CD4-positive, alpha-beta T cell (primary cell): Measurements from ENCODE around the gene CRACR2A. TPM values are rescaled to one million over a fixed set of nuclear protein-coding genes. Genes with fewer than 3 reads are reported as not detected.

ENCODE experiments used
- ATAC-seq: fragments of 200-7000 bp; cut with Tn5 transposase; one replicate; pipeline ENCODE4 v1.10.0; 2022; ENCODE audit warnings: mild to moderate bottlenecking; ENCODE audit not compliant: poor library complexity
- CTCF ChIA-PET: fragments of 350-600 bp; sonication (Branson Sonifier 250); formaldehyde crosslinking; loops from one replicate; lab custom pipeline; 2021; ENCODE audit warnings: antibody characterized with exemption, inconsistent platforms; lab: Charles Lee
- POLR2A ChIA-PET: fragments of 350-600 bp; sonication (Branson Sonifier 250); formaldehyde crosslinking; loops from one replicate; lab custom pipeline; 2021; ENCODE audit warnings: antibody characterized with exemption, inconsistent platforms; lab: Charles Lee
- DNase-seq, 14 experiments: peaks; one replicate each; pipeline ENCODE4 v3.0.0-alpha.2; 2013 to 2020; ENCODE audit warnings: mixed read lengths in 2 of 14
- H3K27ac ChIP-seq, 2 donors: one replicate each; pipeline versions ENCODE4 v1.5.1 to v1.7.0; 2013; ENCODE audit warnings: low read length in 2 of 2, low read depth in 1 of 2, mild to moderate bottlenecking in 1 of 2
- H3K27me3 ChIP-seq, 2 experiments: 1 replicate in 1 of 2; 2 replicates in 1 of 2; pipeline versions ENCODE4 v1.6.1 to v1.7.0; 2013; ENCODE audit warnings: low read length in 2 of 2, control low read depth in 1 of 2, mild to moderate bottlenecking in 1 of 2, moderate library complexity in 1 of 2; ENCODE audit not compliant: insufficient read depth in 2 of 2, control insufficient read depth in 1 of 2
- H3K36me3 ChIP-seq: one replicate; pipeline ENCODE4 v1.6.1; 2013; ENCODE audit warnings: low read length, control low read depth; ENCODE audit not compliant: insufficient read depth
- H3K4me1 ChIP-seq: one replicate; pipeline ENCODE4 v1.6.1; 2013; ENCODE audit warnings: low read length, control low read depth; ENCODE audit not compliant: insufficient read depth
- H3K4me3 ChIP-seq: one replicate; pipeline ENCODE4 v1.5.1; 2013; ENCODE audit warnings: mild to moderate bottlenecking, low read length, moderate library complexity
- H3K9me3 ChIP-seq, 2 experiments: 1 replicate in 1 of 2; 2 replicates in 1 of 2; pipeline versions ENCODE4 v1.6.1 to v1.7.0; 2013; ENCODE audit warnings: low read length in 2 of 2, mild to moderate bottlenecking in 2 of 2, control low read depth in 1 of 2, moderate library complexity in 1 of 2; ENCODE audit not compliant: control insufficient read depth in 1 of 2, insufficient read depth in 1 of 2
- H3K27ac Mint-ChIP-seq: one replicate; pipeline ENCODE4 v1.8.0; 2020; ENCODE audit warnings: mixed read lengths
- H3K27me3 Mint-ChIP-seq: one replicate; pipeline ENCODE4 v1.8.0; 2021; ENCODE audit warnings: mixed read lengths
- H3K36me3 Mint-ChIP-seq: one replicate; pipeline ENCODE4 v1.8.0; 2021; ENCODE audit warnings: low read depth, mixed read lengths
- H3K4me1 Mint-ChIP-seq: one replicate; pipeline ENCODE4 v1.8.0; 2021; ENCODE audit warnings: low read depth, mixed read lengths
- H3K4me3 Mint-ChIP-seq: one replicate; pipeline ENCODE4 v1.8.0; 2020; ENCODE audit warnings: mild to moderate bottlenecking, mixed read lengths
- H3K9me3 Mint-ChIP-seq: one replicate; pipeline ENCODE4 v1.8.0; 2020; ENCODE audit warnings: mixed read lengths
- CTCF ChIP-seq: fragments of 200-600 bp; IDR thresholded peaks from one replicate; pipeline ENCODE4 v1.8.0; 2022; ENCODE audit warnings: antibody characterized with exemption, mild to moderate bottlenecking
- intact Hi-C, 2 experiments: fragments of 100-400 bp; cut with DNase I in 1 of 2; cut with micrococcal nuclease in 1 of 2; formaldehyde crosslinking; loops; one replicate each; pipeline versions ENCODE4 v1.15.1 to v1.9.0; 2023 to 2025; cut with DNase I, micrococcal nuclease
- total RNA-seq, 174 experiments: library from RNA in 2 of 174; stranded (reverse) in 2 of 174; gene quantifications; one replicate each; pipeline ENCODE4 v1.2.3 and lab custom pipeline; 2021 to 2026

The CRACR2A gene
- total RNA-seq, 2 experiments from 2014 or later = 23.5 to 27.5 TPM

- Histone ChIP-seq H3K9me3 (peaks cover 19 to 21% of the 10 kb centered on the region in 2 experiments), H3K36me3 (peaks cover 35% of the 10 kb centered on the region), H3K4me3 (no peak overlapping the region), H3K27ac (no peak overlapping the region), H3K27me3 (no peaks in the 10 kb centered on the region), H3K4me1 (no peaks in the 10 kb centered on the region)
- intact Hi-C loops = no loop called here
- no peak for DNase-seq
- peaks cover 29% of the 10 kb centered on the region for H3K4me1 Mint-ChIP-seq
- H3K27me3 Mint-ChIP-seq = no peaks in the 10 kb centered on the region
- no peak for TF ChIP-seq CTCF
- ATAC-seq = no peak
- no peak overlapping the region for H3K4me3 Mint-ChIP-seq
- ChIA-PET POLR2A (no interaction called here), CTCF (no interaction called here)
- peaks cover 12% of the 10 kb centered on the region for H3K9me3 Mint-ChIP-seq
- H3K27ac Mint-ChIP-seq = peak overlapping the region; percentile 9
- H3K36me3 Mint-ChIP-seq = peaks cover 88% of the 10 kb centered on the region
These were observed 32.1 kb downstream of the CRACR2A start for GRCh38 chr12:3720772-3721171.

GRCh38 chr12:3718100-3718499, 34.8 kb downstream of the CRACR2A start:
- H3K9me3 Mint-ChIP-seq = peaks cover 8% of the 10 kb centered on the region
- no peak overlapping the region for H3K4me3 ChIP-seq
- no peak overlapping the region for H3K27ac Mint-ChIP-seq
- H3K27me3 Mint-ChIP-seq = no peaks in the 10 kb centered on the region
- no peaks in the 10 kb centered on the region for H3K27me3 ChIP-seq
- peaks cover 78% of the 10 kb centered on the region for H3K36me3 Mint-ChIP-seq
- ATAC-seq (no peak), DNase-seq (peak in 2 of 14 experiments; percentile 24)
- H3K4me1 Mint-ChIP-seq = peaks cover 33% of the 10 kb centered on the region
- POLR2A ChIA-PET = no interaction called here
- no peak overlapping the region for H3K4me3 Mint-ChIP-seq
- CTCF ChIA-PET = no interaction called here
- H3K9me3 ChIP-seq = peaks cover 7 to 11% of the 10 kb centered on the region in 2 experiments
- intact Hi-C loops = loop anchor here in 1 of 2 experiments (5.0 kb wide), 1 partner anchor 34 kb away; the partner anchor contains the start of gene CRACR2A
- H3K27ac ChIP-seq = no peak overlapping the region
- peaks cover 18% of the 10 kb centered on the region for H3K36me3 ChIP-seq
- TF ChIP-seq CTCF = no peak
- H3K4me1 ChIP-seq = no peaks in the 10 kb centered on the region

GRCh38 chr12:3717283-3717898, 35.5 kb downstream of the CRACR2A start:
- Mint-ChIP-seq H3K27me3 (no peaks in the 10 kb centered on the region), H3K36me3 (peaks cover 78% of the 10 kb centered on the region), H3K9me3 (peaks cover 2% of the 10 kb centered on the region), H3K4me1 (peaks cover 33% of the 10 kb centered on the region), H3K27ac (no peak overlapping the region), H3K4me3 (no peak overlapping the region)
- Histone ChIP-seq H3K27ac (no peak overlapping the region), H3K27me3 (no peaks in the 10 kb centered on the region), H3K36me3 (peaks cover 18% of the 10 kb centered on the region), H3K4me3 (no peak overlapping the region), H3K4me1 (no peaks in the 10 kb centered on the region), H3K9me3 (peaks cover 3 to 4% of the 10 kb centered on the region in 2 experiments)
- TF ChIP-seq CTCF = no peak
- ATAC-seq = no peak
- ChIA-PET CTCF (no interaction called here), POLR2A (no interaction called here)
- DNase-seq = no peak
- intact Hi-C loops = loop anchor here in 1 of 2 experiments (5.0 kb wide), 1 partner anchor 35 kb away; the partner anchor contains the start of gene CRACR2A
